Neural cell (in vitro differentiated cells): ENCODE data around the gene DSCAML1. TPM values are rescaled to one million over a fixed set of nuclear protein-coding genes. Genes with fewer than 3 reads are reported as not detected.

Experiments used
- H2AFZ ChIP-seq: fragments of 200-600, 300-800 bp; sonication (generic), shearing (Covaris generic); 2 replicates; pipeline ENCODE4 v1.6.0; 2014; ENCODE audit warnings: low read depth, mild to moderate bottlenecking, antibody characterized with exemption, low read length, moderate library complexity
- H3F3A ChIP-seq: fragments of 200-600 bp; shearing (Covaris generic); 2 replicates; pipeline ENCODE4 v1.6.1; 2016; ENCODE audit warnings: mild to moderate bottlenecking, moderate library complexity, mixed read lengths, antibody characterized with exemption, low read length; ENCODE audit not compliant: insufficient read depth, poor library complexity, severe bottlenecking
- H3K27ac ChIP-seq: fragments of 200-600, 300-800 bp; sonication (generic), shearing (Covaris generic); 2 replicates; pipeline ENCODE4 v1.5.1; 2014; ENCODE audit warnings: mild to moderate bottlenecking, low read length, moderate library complexity
- H3K27me3 ChIP-seq: fragments of 300-800, 200-600 bp; sonication (generic), shearing (Covaris generic); 2 replicates; pipeline ENCODE4 v1.6.0; 2014; ENCODE audit warnings: mild to moderate bottlenecking, low read depth, low read length, moderate library complexity; ENCODE audit not compliant: insufficient read depth
- H3K36me3 ChIP-seq: fragments of 300-800, 200-600 bp; sonication (generic), shearing (Covaris generic); 2 replicates; pipeline ENCODE4 v1.5.1; 2014; ENCODE audit warnings: mild to moderate bottlenecking, antibody characterized with exemption, low read length, moderate library complexity; ENCODE audit not compliant: insufficient read depth
- H3K4me2 ChIP-seq: fragments of 300-800, 200-600 bp; sonication (generic), shearing (Covaris generic); 2 replicates; pipeline ENCODE4 v1.6.0; 2014; ENCODE audit warnings: mild to moderate bottlenecking, low read length
- H3K4me3 ChIP-seq: fragments of 300-800, 200-600 bp; sonication (generic), shearing (Covaris generic); 2 replicates; pipeline ENCODE4 v1.5.1; 2014; ENCODE audit warnings: mild to moderate bottlenecking, low read length, moderate library complexity
- H3K79me2 ChIP-seq: fragments of 200-600 bp; shearing (Covaris generic); replicated peaks from 2 replicates; pipeline ENCODE4 v1.6.0; 2014; ENCODE audit warnings: mild to moderate bottlenecking, low read length, moderate library complexity; ENCODE audit not compliant: insufficient read depth
- H3K9ac ChIP-seq: fragments of 300-800, 200-600 bp; sonication (generic), shearing (Covaris generic); 2 replicates; pipeline ENCODE4 v1.6.1; 2016; ENCODE audit warnings: mild to moderate bottlenecking, low read length, mixed read lengths
- H3K9me2 ChIP-seq: fragments of 200-600 bp; shearing (Covaris generic); 2 replicates; pipeline ENCODE4 v1.6.1; 2016; ENCODE audit warnings: mild to moderate bottlenecking, low read length, mixed read lengths; ENCODE audit not compliant: insufficient read depth
- H3K9me3 ChIP-seq: fragments of 200-600, 300-800 bp; sonication (generic), shearing (Covaris generic); 2 replicates; pipeline ENCODE4 v1.6.1; 2016; ENCODE audit warnings: mild to moderate bottlenecking, mixed run types, low read length, moderate library complexity, mixed read lengths
- H4K20me1 ChIP-seq: fragments of 200-600 bp; shearing (Covaris generic); 2 replicates; pipeline ENCODE4 v1.6.1; 2016; ENCODE audit warnings: mild to moderate bottlenecking, mixed run types; ENCODE audit not compliant: insufficient read depth
- EP300 ChIP-seq: fragments of 450-650 bp; conservative IDR thresholded peaks from 2 replicates; pipeline ENCODE4 v1.6.1; 2014; ENCODE audit warnings: antibody characterized with exemption, mild to moderate bottlenecking, moderate library complexity; ENCODE audit not compliant: poor library complexity, severe bottlenecking
- EZH2 ChIP-seq: fragments of 200-600, 300-800 bp; shearing (Covaris generic), sonication (generic); IDR thresholded peaks from 2 replicates; pipeline ENCODE4 v1.6.1; 2014; ENCODE audit warnings: antibody characterized with exemption, low read length, borderline replicate concordance, mild to moderate bottlenecking; ENCODE audit not compliant: insufficient read depth, poor library complexity, severe bottlenecking
- POLR2AphosphoS5 ChIP-seq: IDR thresholded peaks from 2 replicates; pipeline ENCODE4 v1.6.1; 2012
- RAD21 ChIP-seq: fragments of 450-650 bp; conservative IDR thresholded peaks from 2 replicates; pipeline ENCODE4 v1.6.1; 2014; ENCODE audit warnings: antibody characterized with exemption, mild to moderate bottlenecking, moderate library complexity
- SMC3 ChIP-seq: fragments of 450-650 bp; conservative IDR thresholded peaks from 2 replicates; pipeline ENCODE4 v1.6.1; 2014; ENCODE audit warnings: antibody characterized with exemption, mild to moderate bottlenecking, moderate library complexity; ENCODE audit not compliant: poor library complexity
- polyA plus RNA-seq: library from polyadenylated mRNA; depleted of rRNA; stranded (reverse); fragments of >200 nt; gene quantifications from 2 replicates; pipeline ENCODE4 v1.2.3, GENCODE V29; 2014
- TF ChIP-seq, protein P1 (sequence below): IDR thresholded peaks from 2 replicates; pipeline ENCODE4 v1.6.1; 2012; ENCODE audit warnings: borderline replicate concordance

Gene DSCAML1
- polyA plus RNA-seq, 1 donor from 2014 or later: 1.3 TPM

DNA sequence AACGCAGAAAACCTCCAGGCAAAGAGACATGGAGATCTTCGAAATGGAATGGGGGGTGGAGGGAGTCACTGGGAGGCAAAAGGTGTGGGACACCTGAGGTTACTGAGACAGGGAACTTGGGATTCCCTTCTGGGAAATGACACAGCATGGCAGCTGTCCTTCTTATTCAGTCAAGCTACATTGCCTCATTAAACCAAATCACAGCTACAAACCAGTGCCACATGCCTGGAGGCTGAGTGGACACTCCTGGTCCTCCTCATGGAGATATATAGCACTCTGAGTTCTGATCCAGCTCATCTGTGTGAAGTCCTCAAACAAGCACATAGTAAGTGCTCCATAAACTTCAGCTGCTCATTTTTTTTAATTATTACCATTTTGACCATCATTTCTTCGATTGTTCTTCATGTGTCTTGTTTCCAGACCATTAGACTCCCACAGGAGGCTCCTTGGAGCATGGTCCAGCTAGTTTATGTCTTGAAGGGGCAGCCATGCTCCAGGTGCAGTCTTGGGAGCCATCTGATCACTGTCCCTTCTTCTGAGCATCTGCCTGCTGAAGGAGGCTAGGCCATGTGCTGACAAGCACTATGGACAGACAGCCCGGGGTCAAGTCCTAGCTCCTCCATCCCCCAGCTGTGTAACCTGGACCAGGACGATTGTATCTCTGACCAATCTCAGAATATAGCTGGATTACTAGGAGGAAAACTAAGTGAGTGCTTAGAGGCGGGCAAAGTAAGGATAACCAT is 37.2 kb upstream of the DSCAML1 start:
- H3K9me2 ChIP-seq: no peaks in the 10 kb centered on the region
- TF ChIP-seq SMC3 (no peak), EP300 (no peak), POLR2AphosphoS5 (no peak), EZH2 (no peak)
- no peaks in the 10 kb centered on the region for H3K79me2 ChIP-seq
- no peaks in the 10 kb centered on the region for H3K9me3 ChIP-seq
- H3F3A ChIP-seq: no peaks in the 10 kb centered on the region
- peaks cover 3% of the 10 kb centered on the region for H3K36me3 ChIP-seq
- H3K9ac ChIP-seq: no peak overlapping the region
- H2AFZ ChIP-seq: no peak overlapping the region
- H3K4me3 ChIP-seq: no peak overlapping the region
- no peak overlapping the region for H3K4me2 ChIP-seq
- no peak overlapping the region for H3K27ac ChIP-seq
- no peaks in the 10 kb centered on the region for H3K27me3 ChIP-seq
- no peaks in the 10 kb centered on the region for H4K20me1 ChIP-seq

DNA sequence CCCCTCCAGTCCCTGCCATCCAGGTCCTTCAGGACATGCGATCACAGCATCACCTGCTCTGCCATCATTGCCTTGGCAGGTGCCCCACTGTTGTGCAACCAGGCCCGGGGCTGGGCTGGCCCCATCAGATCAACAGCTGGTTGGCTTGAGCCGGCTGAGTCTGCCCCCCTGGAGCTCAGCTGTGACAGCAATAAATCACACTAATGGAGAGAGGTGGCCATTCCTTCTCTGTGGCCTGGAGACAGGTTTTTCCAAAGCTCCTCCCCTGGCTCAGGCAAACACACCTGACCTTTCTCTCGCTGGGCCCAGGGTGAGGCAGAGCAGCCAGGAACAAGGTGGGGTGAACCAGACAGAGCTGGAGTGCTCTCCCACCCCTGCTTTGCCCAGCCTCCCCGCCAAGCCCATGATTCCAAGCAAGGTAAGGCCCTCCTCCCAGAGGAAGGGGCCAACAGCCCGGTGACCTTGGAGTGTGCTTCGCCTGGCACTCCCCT is 36.4 kb upstream of the DSCAML1 start:
- H3K79me2 ChIP-seq: no peaks in the 10 kb centered on the region
- H2AFZ ChIP-seq: no peak overlapping the region
- TF ChIP-seq, protein P1, sequence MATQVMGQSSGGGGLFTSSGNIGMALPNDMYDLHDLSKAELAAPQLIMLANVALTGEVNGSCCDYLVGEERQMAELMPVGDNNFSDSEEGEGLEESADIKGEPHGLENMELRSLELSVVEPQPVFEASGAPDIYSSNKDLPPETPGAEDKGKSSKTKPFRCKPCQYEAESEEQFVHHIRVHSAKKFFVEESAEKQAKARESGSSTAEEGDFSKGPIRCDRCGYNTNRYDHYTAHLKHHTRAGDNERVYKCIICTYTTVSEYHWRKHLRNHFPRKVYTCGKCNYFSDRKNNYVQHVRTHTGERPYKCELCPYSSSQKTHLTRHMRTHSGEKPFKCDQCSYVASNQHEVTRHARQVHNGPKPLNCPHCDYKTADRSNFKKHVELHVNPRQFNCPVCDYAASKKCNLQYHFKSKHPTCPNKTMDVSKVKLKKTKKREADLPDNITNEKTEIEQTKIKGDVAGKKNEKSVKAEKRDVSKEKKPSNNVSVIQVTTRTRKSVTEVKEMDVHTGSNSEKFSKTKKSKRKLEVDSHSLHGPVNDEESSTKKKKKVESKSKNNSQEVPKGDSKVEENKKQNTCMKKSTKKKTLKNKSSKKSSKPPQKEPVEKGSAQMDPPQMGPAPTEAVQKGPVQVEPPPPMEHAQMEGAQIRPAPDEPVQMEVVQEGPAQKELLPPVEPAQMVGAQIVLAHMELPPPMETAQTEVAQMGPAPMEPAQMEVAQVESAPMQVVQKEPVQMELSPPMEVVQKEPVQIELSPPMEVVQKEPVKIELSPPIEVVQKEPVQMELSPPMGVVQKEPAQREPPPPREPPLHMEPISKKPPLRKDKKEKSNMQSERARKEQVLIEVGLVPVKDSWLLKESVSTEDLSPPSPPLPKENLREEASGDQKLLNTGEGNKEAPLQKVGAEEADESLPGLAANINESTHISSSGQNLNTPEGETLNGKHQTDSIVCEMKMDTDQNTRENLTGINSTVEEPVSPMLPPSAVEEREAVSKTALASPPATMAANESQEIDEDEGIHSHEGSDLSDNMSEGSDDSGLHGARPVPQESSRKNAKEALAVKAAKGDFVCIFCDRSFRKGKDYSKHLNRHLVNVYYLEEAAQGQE: no peak
- no peak for TF ChIP-seq EP300
- TF ChIP-seq RAD21: no peak
- H3K36me3 ChIP-seq: peaks cover 3% of the 10 kb centered on the region
- H3K9me3 ChIP-seq: no peaks in the 10 kb centered on the region
- no peaks in the 10 kb centered on the region for H3F3A ChIP-seq
- H4K20me1 ChIP-seq: no peaks in the 10 kb centered on the region
- H3K4me3 ChIP-seq: no peak overlapping the region
- no peaks in the 10 kb centered on the region for H3K9me2 ChIP-seq
- H3K27ac ChIP-seq: no peak overlapping the region
- H3K27me3 ChIP-seq: no peaks in the 10 kb centered on the region
- H3K9ac ChIP-seq: no peak overlapping the region
- H3K4me2 ChIP-seq: no peak overlapping the region

- Histone ChIP-seq H3K4me2 (no peak overlapping the region), H3K4me3 (no peak overlapping the region), H3K9me3 (no peaks in the 10 kb centered on the region), H3K9ac (no peak overlapping the region), H4K20me1 (no peaks in the 10 kb centered on the region), H3K36me3 (peaks cover 3% of the 10 kb centered on the region), H3K9me2 (no peaks in the 10 kb centered on the region), H3F3A (no peaks in the 10 kb centered on the region), H3K27me3 (no peaks in the 10 kb centered on the region), H3K79me2 (no peaks in the 10 kb centered on the region), H3K27ac (no peak overlapping the region), H2AFZ (no peak overlapping the region)
- no peak for TF ChIP-seq RAD21
Observed at GRCh38 chr11:117832511-117832910, 35.5 kb upstream of the DSCAML1 start.
